HG03045 (cell line): Measurements from ENCODE around the gene CDC42EP4.

Experiments
- ATAC-seq: cut with Tn5 transposase; IDR thresholded peaks from one replicate; pipeline ENCODE4 v1.9.1; 2021; ENCODE audit warnings: mild to moderate bottlenecking, moderate library complexity; ENCODE audit not compliant: unreplicated experiment

The CDC42EP4 gene

GRCh38 chr17:73261952-73262675 lies 49.7 kb downstream of the CDC42EP4 start:
- ATAC-seq = no peak

- ATAC-seq = no peak
Measured at GRCh38 chr17:73261617-73261951, 50.2 kb downstream of the CDC42EP4 start, which contains the start of gene CPSF4L. Gene CPSF4L, minus strand, starts transcription at chr17:73261880. Its CDS starts 62 bp downstream, at chr17:73261818.

DNA sequence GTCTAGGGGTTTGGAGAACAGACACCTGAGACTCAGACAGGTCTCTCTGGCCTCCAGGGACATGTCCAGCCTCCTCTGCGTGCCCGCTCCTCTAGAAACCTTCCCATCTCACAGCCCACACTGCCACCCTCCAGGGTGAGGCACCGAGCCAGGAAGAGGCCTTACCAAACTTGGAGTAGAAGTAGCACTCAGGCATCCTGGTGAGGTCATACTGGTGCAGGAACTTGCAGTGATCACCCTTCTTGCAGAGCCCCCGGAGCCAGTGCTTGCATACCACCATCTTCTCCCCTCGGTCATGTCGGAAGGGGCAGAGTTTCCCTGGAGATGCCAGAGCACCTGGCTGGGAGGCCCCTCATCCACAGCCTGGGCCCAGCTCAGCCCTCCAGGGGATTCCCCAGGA lies 54.3 kb downstream of the CDC42EP4 start:
- ATAC-seq = no peak

DNA sequence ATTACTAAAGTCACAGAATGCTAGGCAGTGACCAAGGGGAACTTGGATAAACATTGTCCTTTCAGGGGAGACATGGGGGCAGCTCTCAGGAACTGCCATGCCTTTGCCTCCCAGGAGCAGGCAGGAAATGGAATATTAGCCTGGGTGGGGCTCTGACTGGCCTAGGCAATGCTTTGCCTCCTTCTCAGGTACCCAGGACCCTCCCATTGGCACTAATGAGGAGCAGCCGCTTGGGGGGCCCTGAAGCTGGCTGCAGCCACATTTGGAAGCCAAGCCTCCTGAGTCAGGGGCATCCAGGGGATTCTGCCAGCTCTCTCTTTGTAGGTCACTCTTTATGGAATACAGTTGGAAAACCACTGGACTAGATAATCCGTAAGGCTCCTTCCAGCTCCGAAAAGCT lies 55.6 kb downstream of the CDC42EP4 start:
- no peak for ATAC-seq

GRCh38 chr17:73255671-73256181 lies 56.1 kb downstream of the CDC42EP4 start:
- no peak for ATAC-seq

GRCh38 chr17:73251871-73252270 lies 59.9 kb downstream of the CDC42EP4 start:
- no peak for ATAC-seq

GRCh38 chr17:73250851-73251640 lies 60.8 kb downstream of the CDC42EP4 start:
- ATAC-seq = no peak

DNA sequence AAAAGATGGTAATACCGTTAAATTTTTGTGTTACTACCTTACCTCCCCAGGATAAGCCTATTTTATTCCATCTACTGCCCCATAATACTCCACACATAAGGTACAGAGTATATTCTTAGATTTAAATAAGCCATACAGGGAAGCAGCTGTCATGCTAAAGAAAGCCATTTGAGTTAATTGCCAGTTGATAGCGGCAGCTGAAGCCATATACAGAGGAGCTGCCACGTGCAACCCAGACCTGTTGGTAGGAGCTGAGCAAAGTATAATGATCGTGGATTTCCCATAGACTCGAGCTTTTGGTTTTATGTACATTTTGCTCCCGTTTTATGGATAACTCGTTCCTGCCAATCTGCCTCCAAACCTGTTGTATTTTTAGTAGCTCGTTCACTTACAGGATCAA lies 62.1 kb downstream of the CDC42EP4 start:
- no peak for ATAC-seq

GRCh38 chr17:73248532-73248931 lies 63.3 kb downstream of the CDC42EP4 start:
- ATAC-seq = no peak

DNA sequence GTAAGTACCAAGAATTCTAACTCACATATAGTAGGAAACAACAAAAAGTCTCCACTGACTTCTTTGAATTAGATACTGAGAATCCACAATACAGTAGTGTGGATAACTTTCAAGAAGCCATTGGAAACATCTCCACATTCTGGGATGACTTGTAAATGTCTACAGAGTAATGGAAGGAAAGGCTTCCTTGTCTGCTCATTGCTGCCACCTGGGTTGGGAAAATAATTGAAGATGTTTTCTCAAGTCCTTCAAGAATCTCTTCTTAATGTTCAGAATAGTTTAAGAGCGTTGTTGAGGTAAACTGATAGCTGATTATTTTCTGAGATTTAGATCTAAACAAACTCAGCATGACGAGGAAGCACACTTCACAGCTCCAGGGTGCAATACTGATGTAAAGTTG lies 64.1 kb downstream of the CDC42EP4 start:
- no peak for ATAC-seq

DNA sequence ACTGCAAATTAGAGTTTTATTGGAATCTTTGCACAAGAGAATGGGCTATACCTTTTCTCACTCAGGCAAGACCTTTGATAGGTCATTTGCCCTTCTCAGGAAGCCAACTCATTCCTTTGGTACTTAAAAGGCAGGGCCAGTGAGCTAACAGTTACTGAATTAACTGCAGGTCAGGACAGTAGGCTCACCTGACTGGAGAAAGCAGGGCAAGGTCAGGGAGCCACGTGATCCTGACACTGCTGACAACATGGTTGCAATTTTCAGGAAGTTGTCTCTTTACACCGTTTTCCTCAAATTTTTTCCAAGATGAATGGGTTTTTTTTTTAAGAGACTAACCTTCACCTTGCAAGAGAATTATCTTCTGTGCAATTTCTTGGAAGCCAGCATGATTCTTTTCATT lies 71.2 kb downstream of the CDC42EP4 start:
- ATAC-seq = no peak

GRCh38 chr17:73237714-73238113 lies 74.1 kb downstream of the CDC42EP4 start:
- ATAC-seq = no peak

GRCh38 chr17:73234736-73235135 lies 77.1 kb downstream of the CDC42EP4 start:
- no peak for ATAC-seq
